ENCODE results near the gene DOCK4. TPM values are rescaled to one million over a fixed set of nuclear protein-coding genes. Genes with fewer than 3 reads are reported as not detected.
A peak's percentile ranks its signal among the peaks of the same experiment; 100 is the strongest.

Gene DOCK4
- total RNA-seq, 1 experiment from 2014 or later, result 31.4 TPM

DNA sequence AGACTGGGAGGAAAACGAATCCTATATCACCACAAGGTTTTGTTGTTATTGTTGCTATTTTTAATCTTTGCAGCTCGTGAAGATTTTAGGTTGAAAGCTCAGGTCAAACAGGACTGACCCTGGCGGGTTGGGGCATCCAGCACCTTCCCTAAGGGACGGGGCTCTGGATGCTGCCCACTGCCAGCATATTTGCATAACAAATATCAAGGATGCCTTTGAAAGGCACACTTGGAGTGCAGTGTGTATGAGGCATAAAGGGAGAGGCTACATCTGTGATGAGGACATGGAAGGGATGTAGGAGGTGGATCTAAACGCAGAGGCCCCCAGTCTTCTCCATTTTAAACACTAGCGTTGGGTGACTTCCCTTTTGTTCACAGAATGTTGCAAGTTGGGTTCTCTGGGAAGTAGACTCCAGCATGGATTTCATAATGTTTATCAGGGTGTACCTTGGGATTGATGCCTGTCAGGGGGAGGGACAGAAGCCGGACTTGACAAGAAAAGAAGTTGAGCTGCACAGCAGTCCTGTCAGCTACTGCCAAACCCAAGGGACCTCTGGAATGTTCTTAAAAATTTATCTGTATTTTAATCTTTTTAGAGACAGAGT is 462.9 kb downstream of the DOCK4 start:
- Mint-ChIP-seq H3K36me3 (ENCODE audit: insufficient read depth, unreplicated experiment) (peaks cover 9% of the 10 kb centered on the region), H3K9me3 (ENCODE audit: unreplicated experiment) (no peaks in the 10 kb centered on the region), H3K4me1 (ENCODE audit: insufficient read depth, unreplicated experiment) (no peaks in the 10 kb centered on the region), H3K4me3 (ENCODE audit: unreplicated experiment) (no peak overlapping the region), H3K27me3 (ENCODE audit: insufficient read depth, unreplicated experiment) (no peaks in the 10 kb centered on the region), H3K27ac (ENCODE audit: low read depth, unreplicated experiment) (no peak overlapping the region)
- intact Hi-C loops (cut with micrococcal nuclease), result loop anchor here (5.0 kb wide), 2 partner anchors 669 to 754 kb away; no protein-coding TSS in a partner anchor
- TF ChIP-seq, protein P1, sequence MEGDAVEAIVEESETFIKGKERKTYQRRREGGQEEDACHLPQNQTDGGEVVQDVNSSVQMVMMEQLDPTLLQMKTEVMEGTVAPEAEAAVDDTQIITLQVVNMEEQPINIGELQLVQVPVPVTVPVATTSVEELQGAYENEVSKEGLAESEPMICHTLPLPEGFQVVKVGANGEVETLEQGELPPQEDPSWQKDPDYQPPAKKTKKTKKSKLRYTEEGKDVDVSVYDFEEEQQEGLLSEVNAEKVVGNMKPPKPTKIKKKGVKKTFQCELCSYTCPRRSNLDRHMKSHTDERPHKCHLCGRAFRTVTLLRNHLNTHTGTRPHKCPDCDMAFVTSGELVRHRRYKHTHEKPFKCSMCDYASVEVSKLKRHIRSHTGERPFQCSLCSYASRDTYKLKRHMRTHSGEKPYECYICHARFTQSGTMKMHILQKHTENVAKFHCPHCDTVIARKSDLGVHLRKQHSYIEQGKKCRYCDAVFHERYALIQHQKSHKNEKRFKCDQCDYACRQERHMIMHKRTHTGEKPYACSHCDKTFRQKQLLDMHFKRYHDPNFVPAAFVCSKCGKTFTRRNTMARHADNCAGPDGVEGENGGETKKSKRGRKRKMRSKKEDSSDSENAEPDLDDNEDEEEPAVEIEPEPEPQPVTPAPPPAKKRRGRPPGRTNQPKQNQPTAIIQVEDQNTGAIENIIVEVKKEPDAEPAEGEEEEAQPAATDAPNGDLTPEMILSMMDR (IDR thresholded peaks at IDR 0.05; ENCODE audit: unreplicated experiment), result no peak
- ChIA-PET CTCF (interaction anchor here (0.5 to 2.7 kb wide), 16 partner anchors 9 to 1083 kb away, joined by 3 to 27 read pairs (median 4); no protein-coding TSS in a partner anchor), POLR2A (no interaction called here)
- no peak for DNase-seq (ENCODE audit: unreplicated experiment)
- no TSS peak for BruUV-seq (replicated peaks)

DNA sequence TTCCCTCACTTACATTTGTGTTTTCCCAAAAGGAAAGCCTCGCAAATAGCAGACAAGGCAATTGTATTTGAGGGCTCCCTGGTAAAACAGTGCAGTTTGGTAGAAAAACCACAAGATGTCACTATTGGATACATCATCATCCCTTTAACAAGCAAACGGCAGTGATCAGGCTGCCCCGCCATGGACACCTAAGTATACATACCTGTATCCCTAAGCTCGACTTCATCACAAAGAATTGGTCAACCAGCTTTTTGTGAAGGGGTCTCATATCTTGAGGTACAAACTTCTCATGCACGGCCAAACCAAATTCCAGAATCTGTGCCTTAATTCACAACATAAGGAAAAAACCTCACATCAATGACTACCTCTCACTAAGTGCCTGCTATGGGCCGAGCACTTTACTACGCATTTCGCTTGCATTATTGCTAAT is 464.4 kb downstream of the DOCK4 start:
- TF ChIP-seq, protein P1 (IDR thresholded peaks at IDR 0.05; ENCODE audit: unreplicated experiment), result peak; percentile 64
- DNase-seq (ENCODE audit: unreplicated experiment), result peak; percentile 78
- no TSS peak for BruUV-seq (replicated peaks)
- Mint-ChIP-seq H3K27me3 (ENCODE audit: insufficient read depth, unreplicated experiment) (no peaks in the 10 kb centered on the region), H3K4me1 (ENCODE audit: insufficient read depth, unreplicated experiment) (no peaks in the 10 kb centered on the region), H3K4me3 (ENCODE audit: unreplicated experiment) (no peak overlapping the region), H3K9me3 (ENCODE audit: unreplicated experiment) (no peaks in the 10 kb centered on the region), H3K36me3 (ENCODE audit: insufficient read depth, unreplicated experiment) (peaks cover 9% of the 10 kb centered on the region), H3K27ac (ENCODE audit: low read depth, unreplicated experiment) (no peak overlapping the region)
- intact Hi-C loops (cut with micrococcal nuclease), result loop anchor here (5.0 kb wide), 2 partner anchors 670 to 755 kb away; no protein-coding TSS in a partner anchor
- ChIA-PET CTCF (interaction anchor here (0.5 to 4.9 kb wide), 50 partner anchors 9 to 1352 kb away, joined by 3 to 59 read pairs (median 4); partner anchors contain the start of gene LSMEM1), POLR2A (interaction anchor here (1.6 kb wide), 1 partner anchor 113 kb away, joined by 6 read pairs; no protein-coding TSS in a partner anchor)

DNA sequence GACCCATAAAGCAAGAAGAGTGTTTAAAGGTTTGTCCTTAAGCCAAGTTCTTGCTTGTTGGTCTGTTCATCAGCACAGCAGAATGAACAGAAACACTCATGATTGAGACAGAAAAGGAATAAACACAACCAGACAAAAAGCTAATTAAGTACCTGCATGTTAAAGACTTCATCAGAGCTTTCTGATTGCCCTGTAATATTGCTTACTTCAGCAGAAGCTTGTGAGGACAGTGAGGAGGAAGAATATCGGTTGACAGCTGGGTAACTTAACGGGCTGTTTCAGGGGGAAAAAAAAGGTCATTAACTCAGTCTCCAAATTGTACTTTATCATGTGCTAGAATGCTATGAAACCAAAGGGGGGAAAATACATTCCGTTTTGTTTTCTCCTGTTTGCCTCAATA is 465.3 kb downstream of the DOCK4 start:
- POLR2A ChIA-PET, result interaction anchor here (0.6 to 1.6 kb wide), 2 partner anchors 114 to 650 kb away, joined by 3 to 6 read pairs; no protein-coding TSS in a partner anchor
- no peak for DNase-seq (ENCODE audit: unreplicated experiment)
- TF ChIP-seq, protein P1 (IDR thresholded peaks at IDR 0.05; ENCODE audit: unreplicated experiment), result no peak
- Mint-ChIP-seq H3K27me3 (ENCODE audit: insufficient read depth, unreplicated experiment) (no peaks in the 10 kb centered on the region), H3K4me1 (ENCODE audit: insufficient read depth, unreplicated experiment) (no peaks in the 10 kb centered on the region), H3K4me3 (ENCODE audit: unreplicated experiment) (no peak overlapping the region), H3K27ac (ENCODE audit: low read depth, unreplicated experiment) (no peak overlapping the region), H3K36me3 (ENCODE audit: insufficient read depth, unreplicated experiment) (peaks cover 9% of the 10 kb centered on the region), H3K9me3 (ENCODE audit: unreplicated experiment) (no peaks in the 10 kb centered on the region)
- no TSS peak for BruUV-seq (replicated peaks)
- CTCF ChIA-PET, result interaction anchor here (0.6 to 4.9 kb wide), 44 partner anchors 10 to 1351 kb away, joined by 3 to 59 read pairs (median 4); partner anchors contain the start of gene LSMEM1
- intact Hi-C loops (cut with micrococcal nuclease), result loop anchor here (5.0 kb wide), 2 partner anchors 671 to 756 kb away; no protein-coding TSS in a partner anchor

DNA sequence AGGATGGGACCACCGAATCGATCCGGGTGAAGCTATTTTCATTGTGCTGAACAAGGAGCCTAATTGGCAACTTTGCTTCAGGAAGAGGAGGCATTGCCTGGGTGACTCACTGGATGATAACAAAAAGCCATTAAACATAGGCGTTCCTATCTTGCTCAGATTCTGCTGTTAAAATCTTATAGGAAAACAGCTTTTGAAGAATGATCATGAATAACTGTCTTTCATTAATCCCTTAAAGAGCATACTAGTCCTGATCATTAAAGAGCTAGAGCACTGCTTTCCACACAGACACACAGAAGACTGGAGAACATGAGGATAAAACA is 469.7 kb downstream of the DOCK4 start:
- no peaks in the 10 kb centered on the region for H3K4me1 Mint-ChIP-seq (ENCODE audit: insufficient read depth, unreplicated experiment)
- ChIA-PET POLR2A (interaction anchor here (0.8 kb wide), 1 partner anchor 237 kb away, joined by 4 read pairs; no protein-coding TSS in a partner anchor), CTCF (interaction anchor here (0.5 to 3.7 kb wide), 48 partner anchors 8 to 1969 kb away, joined by 3 to 33 read pairs (median 4); no protein-coding TSS in a partner anchor)
- H3K27ac Mint-ChIP-seq (ENCODE audit: low read depth, unreplicated experiment), result no peak overlapping the region
- intact Hi-C loops (cut with micrococcal nuclease), result no loop called here
- DNase-seq (ENCODE audit: unreplicated experiment), result no peak
- H3K36me3 Mint-ChIP-seq (ENCODE audit: insufficient read depth, unreplicated experiment), result peaks cover 13% of the 10 kb centered on the region
- no TSS peak for BruUV-seq (replicated peaks)
- H3K4me3 Mint-ChIP-seq (ENCODE audit: unreplicated experiment), result no peak overlapping the region
- TF ChIP-seq, protein P1 (IDR thresholded peaks at IDR 0.05; ENCODE audit: unreplicated experiment), result no peak
- no peaks in the 10 kb centered on the region for H3K27me3 Mint-ChIP-seq (ENCODE audit: insufficient read depth, unreplicated experiment)
- no peaks in the 10 kb centered on the region for H3K9me3 Mint-ChIP-seq (ENCODE audit: unreplicated experiment)

All from MCF 10A (cell line).